NCI-H2081 (cell line): ENCODE results near the gene STUB1.
"Not testable (repeated sequence)": the region's sequence is repeated elsewhere in the genome, so short reads cannot be mapped to it uniquely, and the experiment has no call there.

Experiments used
- DNase-seq, 2 experiments: peaks; one replicate each; lab custom pipeline; 2025; lab: John Stamatoyannopoulos, UW

The STUB1 gene

GRCh38 chr16:678858-679813, 1.1 kb upstream of the STUB1 start:
- peak; percentile 35 to 41 for DNase-seq

GRCh38 chr16:680625-680945, 375 bp downstream of the STUB1 start:
- DNase-seq: no peak

- DNase-seq: peak in 1 of 2 experiments; percentile 38
Observed at GRCh38 chr16:680967-681745, 946 bp downstream of the STUB1 start.

GRCh38 chr16:681746-682427, 1.7 kb downstream of the STUB1 start:
- DNase-seq: no peak

- DNase-seq: no peak
Observed at GRCh38 chr16:682493-683395, 2.5 kb downstream of the STUB1 start.

- DNase-seq: no peak
Observed at GRCh38 chr16:683396-684070, 3.3 kb downstream of the STUB1 start.

- peak; percentile 96 to 97 for DNase-seq
Observed at GRCh38 chr16:684071-684794, 4.0 kb downstream of the STUB1 start, which contains the start of gene JMJD8. JMJD8 (minus strand) TSS chr16:684334; CDS start chr16:684319, 15 bp downstream.

- peak; percentile 89 to 94 for DNase-seq
Observed at GRCh38 chr16:684961-685696, 4.9 kb downstream of the STUB1 start.

GRCh38 chr16:685967-686366, 5.8 kb downstream of the STUB1 start:
- peak; percentile 55 to 75 for DNase-seq

GRCh38 chr16:686459-687260, 6.5 kb downstream of the STUB1 start:
- no peak for DNase-seq

- no peak for DNase-seq
Observed at GRCh38 chr16:687499-687898, 7.3 kb downstream of the STUB1 start.

GRCh38 chr16:689175-689897, 9.1 kb downstream of the STUB1 start:
- no peak for DNase-seq

GRCh38 chr16:691242-691641, 11.0 kb downstream of the STUB1 start:
- not testable (repeated sequence) for DNase-seq

- DNase-seq: no peak
Observed at GRCh38 chr16:692356-693108, 12.3 kb downstream of the STUB1 start.

GRCh38 chr16:693364-693763, 13.2 kb downstream of the STUB1 start:
- DNase-seq: no peak

- DNase-seq: no peak
Observed at GRCh38 chr16:693766-694165, 13.6 kb downstream of the STUB1 start.
